Measurements from ENCODE around the gene CLCA1.
A peak's percentile ranks its signal among the peaks of the same experiment; 100 is the strongest.

Gene CLCA1, protein sequence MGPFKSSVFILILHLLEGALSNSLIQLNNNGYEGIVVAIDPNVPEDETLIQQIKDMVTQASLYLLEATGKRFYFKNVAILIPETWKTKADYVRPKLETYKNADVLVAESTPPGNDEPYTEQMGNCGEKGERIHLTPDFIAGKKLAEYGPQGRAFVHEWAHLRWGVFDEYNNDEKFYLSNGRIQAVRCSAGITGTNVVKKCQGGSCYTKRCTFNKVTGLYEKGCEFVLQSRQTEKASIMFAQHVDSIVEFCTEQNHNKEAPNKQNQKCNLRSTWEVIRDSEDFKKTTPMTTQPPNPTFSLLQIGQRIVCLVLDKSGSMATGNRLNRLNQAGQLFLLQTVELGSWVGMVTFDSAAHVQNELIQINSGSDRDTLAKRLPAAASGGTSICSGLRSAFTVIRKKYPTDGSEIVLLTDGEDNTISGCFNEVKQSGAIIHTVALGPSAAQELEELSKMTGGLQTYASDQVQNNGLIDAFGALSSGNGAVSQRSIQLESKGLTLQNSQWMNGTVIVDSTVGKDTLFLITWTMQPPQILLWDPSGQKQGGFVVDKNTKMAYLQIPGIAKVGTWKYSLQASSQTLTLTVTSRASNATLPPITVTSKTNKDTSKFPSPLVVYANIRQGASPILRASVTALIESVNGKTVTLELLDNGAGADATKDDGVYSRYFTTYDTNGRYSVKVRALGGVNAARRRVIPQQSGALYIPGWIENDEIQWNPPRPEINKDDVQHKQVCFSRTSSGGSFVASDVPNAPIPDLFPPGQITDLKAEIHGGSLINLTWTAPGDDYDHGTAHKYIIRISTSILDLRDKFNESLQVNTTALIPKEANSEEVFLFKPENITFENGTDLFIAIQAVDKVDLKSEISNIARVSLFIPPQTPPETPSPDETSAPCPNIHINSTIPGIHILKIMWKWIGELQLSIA

DNA sequence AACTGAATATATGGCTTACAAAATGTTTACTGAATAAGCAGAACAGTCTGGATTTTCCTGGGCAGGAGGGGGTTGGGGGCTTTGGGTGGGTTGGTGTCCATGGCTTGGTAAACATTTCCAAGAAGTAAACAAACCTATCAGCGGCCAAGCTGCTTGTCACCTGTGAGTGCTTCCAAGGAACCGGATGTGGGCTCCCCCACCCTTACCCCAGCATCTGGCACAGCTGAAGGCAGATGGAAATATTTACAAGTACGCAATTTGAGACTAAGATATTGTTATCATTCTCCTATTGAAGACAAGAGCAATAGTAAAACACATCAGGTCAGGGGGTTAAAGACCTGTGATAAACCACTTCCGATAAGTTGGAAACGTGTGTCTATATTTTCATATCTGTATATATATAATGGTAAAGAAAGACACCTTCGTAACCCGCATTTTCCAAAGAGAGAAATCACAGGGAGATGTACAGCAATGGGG, at the start of gene CLCA1:
Gene CLCA1, plus strand, starts transcription at position 427 of the 477 bp plus-strand sequence. Its CDS starts 45 bp downstream, at position 472.
- DNase-seq = no peak

DNA sequence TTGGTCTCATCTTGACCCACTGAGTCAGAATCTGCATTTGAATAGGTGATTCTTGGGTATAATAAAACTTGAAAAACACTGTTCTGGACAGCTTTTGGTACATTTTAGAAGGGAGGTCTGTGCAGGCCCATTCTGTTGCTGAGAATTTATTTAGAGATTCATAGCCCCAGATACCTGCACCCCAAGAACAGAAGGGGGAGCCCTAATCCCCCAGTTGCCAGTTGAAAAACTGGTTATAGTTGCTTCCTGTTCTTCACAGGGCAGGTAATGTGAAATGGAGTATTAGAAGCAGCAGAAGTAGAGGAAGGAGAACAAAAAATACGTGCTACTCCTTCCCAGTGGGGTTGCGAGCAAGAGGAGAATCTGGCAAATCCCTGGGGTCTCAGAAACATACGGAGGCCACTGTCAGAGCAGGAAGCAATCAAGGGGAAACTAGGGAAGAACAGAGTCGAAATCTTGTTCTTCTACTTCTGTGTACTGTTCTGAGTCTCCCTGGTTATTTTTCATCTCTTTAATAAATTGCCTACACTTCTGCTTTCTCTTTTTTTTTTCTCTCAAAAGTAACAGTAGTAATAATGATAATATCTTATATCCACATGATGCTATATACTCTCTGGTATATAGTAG, 49.3 kb upstream of the CLCA1 start:
- peak; percentile 81 to 83 for DNase-seq

DNA sequence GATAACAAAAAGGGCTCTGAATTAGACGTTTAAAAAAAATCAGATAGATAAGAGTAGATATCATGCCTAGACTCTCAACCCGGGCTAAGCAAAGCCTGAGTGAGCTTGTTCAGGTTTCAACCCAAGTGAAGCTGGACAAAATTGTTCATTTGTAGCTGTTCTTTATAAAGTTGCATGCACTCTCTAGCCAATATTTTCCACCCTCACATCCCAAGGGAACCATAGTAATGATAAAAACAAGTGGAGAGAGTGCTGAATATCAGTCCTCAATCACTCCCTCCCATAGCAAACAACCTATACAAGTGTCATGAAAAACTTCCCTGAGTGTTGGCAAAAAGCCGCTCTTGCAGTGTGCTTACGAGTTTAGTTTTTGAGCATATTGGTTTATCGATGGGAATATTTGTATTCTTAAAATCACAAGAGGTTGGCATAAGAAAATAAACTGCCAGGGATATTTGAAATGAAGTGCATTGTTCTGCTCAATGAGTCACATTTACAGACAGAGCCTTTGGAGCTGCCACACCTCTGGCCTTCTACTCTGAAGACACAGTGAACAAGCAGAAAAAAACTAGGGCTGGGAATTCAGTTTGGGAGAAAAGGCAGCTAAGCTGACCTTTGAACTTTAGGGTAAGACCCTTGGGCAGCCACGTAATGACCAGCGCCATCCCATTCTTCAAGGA, 47.0 kb upstream of the CLCA1 start:
- no peak for DNase-seq

DNA sequence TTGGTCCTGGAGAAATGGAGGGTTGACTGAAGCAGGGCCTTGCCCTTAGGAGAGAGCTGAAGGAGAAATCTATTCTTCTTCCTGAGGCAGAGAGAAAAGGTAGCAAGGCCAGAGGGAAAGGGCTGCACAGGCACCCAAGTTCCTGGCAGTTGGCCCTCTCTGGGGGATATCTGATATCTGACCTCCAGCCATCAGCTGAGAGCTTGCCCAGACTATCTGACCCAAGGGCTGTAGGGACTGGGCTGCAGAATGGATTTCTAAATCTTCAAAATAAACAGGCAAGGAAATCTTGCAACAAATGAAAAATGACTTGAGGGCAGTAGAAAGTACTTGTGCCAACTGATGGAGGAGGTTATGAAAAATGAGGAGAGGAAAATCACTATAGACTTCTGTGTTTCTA, 45.3 kb upstream of the CLCA1 start:
- DNase-seq = no peak

DNA sequence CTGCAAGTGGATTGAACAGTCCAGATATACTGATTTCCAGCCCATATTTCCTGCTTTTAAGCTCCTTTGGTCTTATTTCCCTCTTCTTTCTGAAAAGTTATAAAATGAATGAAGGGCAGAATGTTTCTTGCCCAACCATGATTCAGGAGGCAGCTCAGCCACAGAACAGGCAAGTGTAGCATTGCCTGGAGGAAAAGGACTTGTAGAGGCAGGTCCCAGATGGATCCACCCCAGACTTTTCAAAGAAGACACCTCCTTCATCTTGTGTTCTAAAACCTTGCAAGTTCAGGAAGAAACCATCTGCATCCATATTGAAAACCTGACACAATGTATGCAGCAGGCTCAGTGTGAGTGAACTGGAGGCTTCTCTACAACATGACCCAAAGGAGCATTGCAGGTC, 44.9 kb upstream of the CLCA1 start, which contains the start of gene CLCA2:
Gene CLCA2, plus strand, starts transcription at position 299 of the 400 bp plus-strand sequence. Its CDS starts 77 bp downstream, at position 376.
- DNase-seq = no peak

DNA sequence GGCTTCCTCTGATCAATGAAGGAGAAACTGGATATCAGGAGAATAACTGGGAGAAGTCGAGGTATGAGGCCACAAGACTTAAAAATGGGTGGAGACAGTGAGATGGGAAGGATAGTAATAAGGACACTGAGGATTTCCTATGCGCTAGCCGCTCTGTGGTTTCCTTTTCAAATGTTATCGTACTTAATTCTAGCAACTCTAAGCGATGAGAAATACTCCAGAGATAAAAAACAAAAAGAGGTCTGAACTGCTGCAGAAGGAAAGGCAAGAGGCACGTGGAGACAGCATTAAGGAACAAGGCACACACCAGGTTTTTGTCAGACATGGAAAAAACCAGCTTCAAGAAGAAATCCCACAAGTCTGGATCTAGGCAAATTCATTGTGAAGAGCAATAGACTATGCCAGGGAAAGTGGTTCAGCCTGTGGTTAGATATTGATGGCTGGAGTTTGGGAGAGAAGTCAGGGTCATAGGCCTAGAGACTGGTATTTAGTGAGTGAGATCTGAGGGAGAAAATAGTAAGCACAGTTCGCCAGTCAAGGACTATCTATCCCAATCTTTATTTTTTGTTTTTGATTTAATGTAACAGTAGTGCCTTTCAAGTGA, 39.5 kb upstream of the CLCA1 start:
- peak; percentile 28 to 47 for DNase-seq

DNA sequence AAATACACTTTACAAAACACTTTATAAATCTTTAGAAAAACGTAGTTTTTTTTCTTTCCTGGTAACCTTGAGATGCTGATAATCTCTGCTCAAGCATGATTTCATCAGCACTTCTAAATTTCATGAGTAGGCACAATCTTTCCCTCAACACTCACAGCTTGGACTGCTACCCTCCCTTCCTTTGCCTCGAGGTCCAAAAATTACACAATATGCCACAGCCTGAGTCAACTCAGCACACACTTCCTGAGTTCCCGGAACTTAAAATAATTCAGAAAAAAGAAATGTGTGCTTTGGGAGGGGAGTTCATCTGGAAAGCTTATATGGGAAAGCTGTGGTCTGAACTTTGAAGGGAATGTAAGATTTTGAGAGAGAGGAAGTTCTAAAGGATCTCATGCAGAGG, 38.9 kb upstream of the CLCA1 start:
- peak; percentile 93 to 94 for DNase-seq

DNA sequence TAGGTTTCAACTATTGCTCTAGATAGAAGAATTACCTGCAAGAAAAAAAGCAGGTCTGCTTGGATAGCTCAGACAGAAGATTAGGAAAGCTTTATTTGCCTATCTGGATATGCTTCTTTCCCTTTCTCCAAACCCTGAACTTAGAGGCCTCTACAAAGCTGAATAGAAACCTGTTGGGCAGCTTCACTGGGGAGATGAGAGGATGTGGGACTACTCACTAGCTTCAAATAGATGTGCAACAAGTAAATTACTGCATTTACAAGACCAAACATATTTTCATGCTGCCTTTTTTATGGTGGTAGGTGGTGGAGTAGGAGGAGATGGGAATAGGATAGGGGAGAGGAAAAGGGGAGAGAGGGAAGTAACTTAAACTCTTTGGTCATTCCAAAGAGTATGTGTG, 38.4 kb upstream of the CLCA1 start:
- peak in 1 of 2 experiments; percentile 27 for DNase-seq

DNA sequence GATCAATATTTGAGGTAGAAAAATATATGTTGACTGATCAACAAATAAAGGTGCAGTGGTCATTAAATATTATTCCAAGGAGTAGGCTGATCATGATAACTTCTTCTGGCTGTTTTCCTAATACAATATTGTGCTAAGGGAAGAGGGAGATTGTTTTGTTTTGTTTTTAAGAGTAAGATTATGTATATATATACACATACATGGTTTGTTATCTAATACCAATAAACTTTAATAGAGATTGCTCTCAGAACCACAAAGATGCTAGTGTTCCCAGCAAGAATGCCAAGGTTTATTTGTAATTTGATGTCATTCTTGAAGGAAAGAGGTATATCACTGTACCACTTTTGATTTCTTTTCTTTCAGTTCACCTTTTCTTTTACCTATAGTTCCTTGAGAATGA, 34.7 kb upstream of the CLCA1 start:
- no peak for DNase-seq

DNA sequence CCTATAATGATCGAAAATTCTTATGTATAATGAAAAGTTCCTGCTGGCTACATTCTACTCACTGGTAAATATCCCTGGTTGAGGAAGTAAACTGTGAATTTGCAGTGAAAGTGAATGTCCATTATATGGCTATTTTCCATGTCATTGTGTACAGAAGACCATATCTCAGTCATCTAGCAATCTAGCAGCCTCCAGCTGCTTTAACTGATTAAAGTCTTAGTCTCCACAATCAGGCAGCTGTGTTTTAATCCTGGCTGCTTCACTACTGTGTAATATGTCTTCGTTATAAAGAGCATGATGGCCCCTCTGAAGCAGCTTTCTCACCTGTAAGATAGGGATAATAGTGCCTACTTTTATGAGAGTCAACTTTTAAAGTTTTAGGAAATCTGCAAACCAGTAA, 33.4 kb upstream of the CLCA1 start:
- DNase-seq = no peak

DNA sequence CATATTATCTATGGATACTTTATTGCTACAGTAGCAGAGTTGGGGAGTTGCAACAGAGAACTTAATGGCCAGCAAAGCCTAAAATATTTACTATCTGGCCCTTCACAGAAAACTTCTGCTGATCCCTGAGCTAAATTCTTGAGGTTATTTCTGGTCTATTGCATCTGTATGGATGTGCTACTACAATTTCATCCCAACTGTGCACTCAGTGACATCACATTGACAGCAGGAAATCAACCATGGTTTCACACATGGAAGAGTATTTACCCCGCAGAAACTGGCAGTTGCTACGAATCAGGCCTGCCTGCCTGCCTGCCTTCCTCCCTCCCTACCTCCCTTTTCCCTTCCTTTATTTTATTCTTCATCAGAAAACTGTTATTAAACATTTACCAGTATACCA, 32.7 kb upstream of the CLCA1 start:
- DNase-seq = peak; percentile 41 to 47

DNA sequence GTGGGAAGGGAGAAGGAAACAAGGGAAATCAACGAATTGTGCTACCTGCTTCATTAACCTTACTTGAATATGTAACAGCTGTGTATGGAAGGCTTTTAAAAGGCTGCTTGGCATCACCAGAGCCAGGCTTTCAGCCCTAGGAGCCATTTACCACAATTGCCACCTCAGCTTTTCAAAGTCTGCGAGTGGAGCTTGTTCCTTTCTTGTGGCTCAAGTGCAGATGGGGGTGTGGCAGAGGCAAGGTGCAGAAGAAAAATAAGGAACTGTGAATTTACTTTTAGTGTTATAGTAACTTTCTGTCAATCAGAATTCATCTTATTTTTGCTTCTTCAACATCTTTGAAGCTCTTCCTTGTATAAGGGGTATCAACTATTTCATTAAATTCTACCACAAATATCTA, 27.1 kb upstream of the CLCA1 start:
- DNase-seq = peak; percentile 15 to 41

DNA sequence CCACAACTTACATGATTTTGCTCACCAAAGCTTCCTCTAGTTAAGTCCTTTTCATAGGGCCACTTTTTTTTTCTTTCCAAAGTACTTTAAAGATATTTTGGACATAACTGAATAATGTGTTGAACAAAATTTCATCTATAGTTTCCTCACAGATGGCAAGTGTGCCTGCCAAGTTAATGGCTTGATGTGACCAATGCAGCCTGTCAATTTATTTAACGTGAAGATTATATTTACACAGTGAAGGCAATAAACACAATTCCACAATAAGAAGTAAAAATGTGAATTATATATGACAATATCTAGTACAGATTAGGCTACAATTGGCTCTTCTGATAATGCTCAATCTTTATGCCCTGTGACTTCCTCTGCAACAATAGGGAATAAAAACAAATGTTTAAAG, 26.7 kb upstream of the CLCA1 start:
- no peak for DNase-seq

DNA sequence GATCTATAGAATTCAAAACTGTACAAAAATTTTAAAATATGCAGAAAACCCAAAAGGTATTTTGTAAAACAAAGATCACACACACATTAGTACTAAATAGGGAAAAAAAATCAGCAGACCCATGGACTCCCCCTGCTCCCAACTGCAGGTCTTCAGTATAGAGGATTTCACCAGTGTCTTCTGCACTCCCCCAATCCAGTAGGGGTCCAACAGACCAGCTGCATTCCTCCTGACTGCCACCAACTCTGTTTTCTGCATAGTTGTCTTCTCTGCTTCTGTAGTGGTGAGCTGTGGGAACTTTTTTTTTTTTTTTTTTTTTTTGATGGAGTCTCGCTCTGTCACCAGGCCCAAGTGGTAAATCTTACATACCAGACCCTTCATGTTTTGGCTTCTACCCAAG, 22.8 kb upstream of the CLCA1 start:
- DNase-seq = no peak

DNA sequence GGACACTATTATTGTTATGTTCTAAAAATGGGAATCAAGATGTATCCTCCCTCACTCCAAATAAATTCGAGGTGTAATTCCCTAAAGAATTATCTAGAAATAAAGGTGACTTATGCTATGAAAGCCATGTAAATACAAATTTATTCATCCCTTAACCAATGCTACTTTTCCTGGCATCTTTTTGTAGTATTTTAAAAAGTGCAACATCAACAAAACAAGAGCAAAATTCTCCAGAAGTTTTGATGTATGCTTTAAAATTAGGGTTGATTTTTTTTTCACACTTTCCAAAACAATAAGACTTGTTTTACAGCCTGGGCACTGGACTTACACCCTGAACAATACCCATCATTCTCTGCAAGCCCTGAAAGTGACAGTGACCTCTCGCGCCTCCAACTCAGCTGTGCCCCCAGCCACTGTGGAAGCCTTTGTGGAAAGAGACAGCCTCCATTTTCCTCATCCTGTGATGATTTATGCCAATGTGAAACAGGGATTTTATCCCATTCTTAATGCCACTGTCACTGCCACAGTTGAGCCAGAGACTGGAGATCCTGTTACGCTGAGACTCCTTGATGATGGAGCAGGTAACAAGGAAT, 21.4 kb upstream of the CLCA1 start:
- no peak for DNase-seq

DNA sequence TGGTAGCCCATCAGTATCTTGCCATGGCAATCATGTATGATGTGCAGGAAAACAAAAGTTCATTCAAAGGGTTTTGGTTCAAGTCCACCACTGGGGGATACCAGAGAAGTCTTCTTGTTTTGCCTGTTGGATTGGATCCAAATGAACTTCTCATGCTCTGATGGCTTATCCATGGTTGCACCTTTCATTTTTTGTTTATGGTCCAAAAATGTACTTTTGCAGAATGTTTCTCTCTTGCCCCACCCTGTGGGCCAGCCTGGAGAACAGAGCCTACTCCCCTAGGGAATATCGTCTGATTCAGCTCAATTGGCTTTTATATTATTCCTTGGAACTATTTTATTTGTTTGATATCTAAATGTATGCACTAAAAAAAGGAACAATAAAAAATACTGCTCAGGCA, 20.1 kb upstream of the CLCA1 start:
- DNase-seq = no peak

DNA sequence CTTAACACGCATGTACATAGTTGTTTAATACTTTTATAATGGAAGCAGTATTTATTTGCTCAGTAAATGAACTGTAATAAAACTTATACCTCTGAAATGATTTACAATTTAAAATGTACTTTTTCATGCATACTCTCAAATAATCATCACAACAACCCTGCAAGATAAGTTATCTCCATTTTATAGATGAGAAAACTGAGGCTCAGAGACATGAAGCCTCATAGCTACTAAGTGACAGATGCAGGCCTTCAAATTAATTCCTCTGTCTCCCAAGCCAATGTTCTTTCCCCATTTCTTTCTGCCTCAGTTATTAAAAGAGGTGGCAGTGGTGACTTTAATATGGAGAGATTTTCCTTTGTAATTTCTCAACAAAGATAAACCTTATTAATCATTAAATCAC, 19.6 kb upstream of the CLCA1 start:
- no peak for DNase-seq

DNA sequence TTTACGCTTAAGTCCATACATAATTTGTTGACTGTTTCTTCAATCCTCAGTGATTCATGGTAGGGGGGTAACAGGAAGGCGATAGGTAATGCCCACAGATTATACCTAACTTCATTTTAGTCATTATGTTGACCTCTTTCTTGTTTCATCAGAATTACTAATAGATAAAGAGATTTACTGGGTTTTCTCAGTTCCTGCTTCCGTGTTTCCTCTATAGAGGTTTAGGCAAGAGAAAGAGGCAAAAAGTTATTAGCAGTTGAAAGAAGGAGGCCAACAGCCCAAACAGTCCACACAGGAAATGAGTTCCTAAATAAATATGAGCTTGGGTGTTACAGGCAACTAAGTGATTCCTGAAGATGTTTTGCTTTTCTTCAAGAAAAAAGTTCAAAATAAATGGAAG, 17.9 kb upstream of the CLCA1 start:
- DNase-seq = no peak

DNA sequence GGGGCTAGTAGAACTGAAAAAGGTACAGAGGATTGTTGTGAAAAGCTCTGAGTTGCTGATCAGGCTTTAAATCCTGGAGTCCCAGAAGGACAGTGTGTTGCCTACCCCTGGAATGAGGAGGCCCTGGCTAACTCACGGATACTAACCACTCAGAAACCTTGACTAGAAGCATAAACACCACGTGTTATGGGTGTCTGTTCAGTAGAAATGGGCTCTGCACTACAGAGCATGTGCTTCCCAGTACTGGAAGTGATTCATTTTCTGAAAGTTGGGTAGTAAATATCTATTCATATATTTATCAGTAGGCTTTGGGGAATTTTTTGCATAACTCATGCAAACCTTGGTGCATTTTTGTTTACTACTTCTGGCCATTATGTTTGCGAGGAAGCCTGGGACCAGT, 15.1 kb upstream of the CLCA1 start:
- no peak for DNase-seq

DNA sequence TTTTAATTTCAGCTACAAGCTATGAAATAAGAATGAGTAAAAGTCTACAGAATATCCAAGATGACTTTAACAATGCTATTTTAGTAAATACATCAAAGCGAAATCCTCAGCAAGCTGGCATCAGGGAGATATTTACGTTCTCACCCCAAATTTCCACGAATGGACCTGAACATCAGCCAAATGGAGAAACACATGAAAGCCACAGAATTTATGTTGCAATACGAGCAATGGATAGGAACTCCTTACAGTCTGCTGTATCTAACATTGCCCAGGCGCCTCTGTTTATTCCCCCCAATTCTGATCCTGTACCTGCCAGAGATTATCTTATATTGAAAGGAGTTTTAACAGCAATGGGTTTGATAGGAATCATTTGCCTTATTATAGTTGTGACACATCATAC, 13.7 kb upstream of the CLCA1 start:
- peak; percentile 2 to 4 for DNase-seq

DNA sequence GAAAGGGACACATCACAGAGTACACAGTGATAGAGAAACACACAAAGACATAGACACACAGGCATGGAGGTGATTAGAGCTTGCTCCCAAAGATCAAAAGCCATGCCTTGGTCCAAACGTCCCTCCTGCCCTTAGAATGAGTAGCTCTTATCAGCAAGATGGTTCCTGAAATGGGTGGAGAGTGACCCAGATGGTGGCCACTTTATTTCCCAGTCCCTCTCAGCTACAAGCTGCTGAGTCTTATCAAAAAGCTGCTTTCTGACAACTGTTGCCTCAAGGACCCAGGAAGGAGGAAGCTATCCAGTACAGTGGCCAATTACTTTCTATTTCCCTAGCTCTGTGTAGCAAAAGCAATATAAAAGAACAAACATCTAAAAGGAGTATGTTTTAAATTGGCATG, 7.7 kb upstream of the CLCA1 start:
- peak in 1 of 2 experiments; percentile 5 for DNase-seq

DNA sequence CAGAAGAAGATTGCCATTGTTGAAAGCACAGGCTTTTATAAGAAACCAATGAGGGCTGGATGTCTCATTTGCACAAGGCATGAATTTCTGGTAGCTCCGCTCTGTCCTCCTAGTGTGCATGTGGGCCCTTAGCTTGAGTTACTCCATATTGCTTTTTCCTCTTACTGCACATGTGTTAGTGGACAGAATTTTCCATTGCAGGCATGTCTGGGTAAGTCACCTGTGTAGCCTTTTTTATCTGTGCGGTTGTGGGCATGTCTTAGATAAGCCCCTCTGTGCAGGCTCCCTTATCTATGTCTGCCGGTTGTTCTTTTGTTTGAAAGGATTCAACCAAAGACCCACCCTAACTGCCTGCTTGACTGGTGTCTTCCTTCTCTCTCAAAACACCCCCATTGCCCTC, 7.2 kb upstream of the CLCA1 start:
- DNase-seq = no peak

Measured in Kasumi-1 (cell line).